C4-2B (cell line): ENCODE data around the gene CNTN4.
A peak's percentile ranks its signal among the peaks of the same experiment; 100 is the strongest.

Source experiments
- H3K27ac ChIP-seq: fragments of 450-650 bp; 2 replicates; pipeline ENCODE4 v1.5.1; 2017
- ZFX ChIP-seq: fragments of 450-650 bp; IDR thresholded peaks from 2 replicates; pipeline ENCODE4 v1.6.1; 2017
- TF ChIP-seq, protein P1 (sequence below): fragments of 450-650 bp; conservative IDR thresholded peaks from 2 replicates; pipeline ENCODE4 v1.5.1; 2017; ENCODE audit warnings: mild to moderate bottlenecking

Gene CNTN4

GRCh38 chr3:2706144-2706835 lies 607.6 kb downstream of the CNTN4 start:
- H3K27ac ChIP-seq = no peak overlapping the region
- no peak for TF ChIP-seq ZFX
- TF ChIP-seq, protein P1, sequence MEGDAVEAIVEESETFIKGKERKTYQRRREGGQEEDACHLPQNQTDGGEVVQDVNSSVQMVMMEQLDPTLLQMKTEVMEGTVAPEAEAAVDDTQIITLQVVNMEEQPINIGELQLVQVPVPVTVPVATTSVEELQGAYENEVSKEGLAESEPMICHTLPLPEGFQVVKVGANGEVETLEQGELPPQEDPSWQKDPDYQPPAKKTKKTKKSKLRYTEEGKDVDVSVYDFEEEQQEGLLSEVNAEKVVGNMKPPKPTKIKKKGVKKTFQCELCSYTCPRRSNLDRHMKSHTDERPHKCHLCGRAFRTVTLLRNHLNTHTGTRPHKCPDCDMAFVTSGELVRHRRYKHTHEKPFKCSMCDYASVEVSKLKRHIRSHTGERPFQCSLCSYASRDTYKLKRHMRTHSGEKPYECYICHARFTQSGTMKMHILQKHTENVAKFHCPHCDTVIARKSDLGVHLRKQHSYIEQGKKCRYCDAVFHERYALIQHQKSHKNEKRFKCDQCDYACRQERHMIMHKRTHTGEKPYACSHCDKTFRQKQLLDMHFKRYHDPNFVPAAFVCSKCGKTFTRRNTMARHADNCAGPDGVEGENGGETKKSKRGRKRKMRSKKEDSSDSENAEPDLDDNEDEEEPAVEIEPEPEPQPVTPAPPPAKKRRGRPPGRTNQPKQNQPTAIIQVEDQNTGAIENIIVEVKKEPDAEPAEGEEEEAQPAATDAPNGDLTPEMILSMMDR = no peak

DNA sequence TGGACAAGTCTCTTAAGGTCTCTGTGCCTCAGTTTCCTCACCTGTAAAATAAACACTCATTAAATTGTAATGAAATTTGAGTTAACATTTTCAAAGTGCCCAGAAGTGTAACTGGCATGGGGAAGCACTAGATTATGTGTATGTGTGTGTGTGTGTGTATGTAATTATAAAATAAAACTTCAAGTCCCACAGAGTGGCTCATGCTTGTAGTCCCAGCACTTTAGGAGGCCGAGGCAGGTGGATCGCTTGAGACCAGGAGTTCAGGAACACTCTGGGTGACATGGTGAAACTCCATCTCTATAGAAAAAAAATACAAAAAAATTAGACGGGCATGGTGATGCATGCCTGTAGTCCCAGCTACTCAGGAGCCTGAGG lies 608.2 kb downstream of the CNTN4 start:
- TF ChIP-seq ZFX = no peak
- TF ChIP-seq, protein P1 = no peak
- H3K27ac ChIP-seq = no peak overlapping the region

DNA sequence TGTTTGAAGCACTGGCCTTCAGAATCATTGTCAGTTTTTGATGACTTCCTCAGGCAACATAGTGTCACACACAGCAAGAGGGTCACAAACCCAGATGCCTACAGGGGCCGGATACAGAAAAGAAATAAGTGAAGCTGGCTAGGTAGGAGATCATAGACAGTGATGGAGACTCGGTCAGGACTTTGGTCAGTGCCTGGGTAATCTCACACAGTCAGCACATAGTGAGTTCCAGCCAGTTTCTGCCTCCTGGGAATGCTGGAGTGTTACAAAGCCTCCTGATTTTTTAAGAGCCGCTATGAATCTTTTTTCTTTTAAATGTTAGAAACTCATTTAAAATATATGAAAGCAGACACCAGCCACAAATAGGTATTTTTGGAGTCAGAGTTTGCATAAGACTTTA lies 612.4 kb downstream of the CNTN4 start:
- TF ChIP-seq, protein P1 = no peak
- no peak for TF ChIP-seq ZFX
- H3K27ac ChIP-seq = no peak overlapping the region

GRCh38 chr3:2713923-2714322 lies 615.3 kb downstream of the CNTN4 start:
- TF ChIP-seq, protein P1 = peak; percentile 64
- no peak for TF ChIP-seq ZFX
- H3K27ac ChIP-seq = no peak overlapping the region

GRCh38 chr3:2714834-2715233 lies 616.2 kb downstream of the CNTN4 start:
- TF ChIP-seq, protein P1 = no peak
- TF ChIP-seq ZFX = no peak

GRCh38 chr3:2727101-2727500 lies 628.4 kb downstream of the CNTN4 start:
- TF ChIP-seq, protein P1 = no peak
- no peak for TF ChIP-seq ZFX

More at GRCh38 chr3:2714834-2715233, 616.2 kb downstream of the CNTN4 start:
- H3K27ac ChIP-seq = no peak overlapping the region

DNA sequence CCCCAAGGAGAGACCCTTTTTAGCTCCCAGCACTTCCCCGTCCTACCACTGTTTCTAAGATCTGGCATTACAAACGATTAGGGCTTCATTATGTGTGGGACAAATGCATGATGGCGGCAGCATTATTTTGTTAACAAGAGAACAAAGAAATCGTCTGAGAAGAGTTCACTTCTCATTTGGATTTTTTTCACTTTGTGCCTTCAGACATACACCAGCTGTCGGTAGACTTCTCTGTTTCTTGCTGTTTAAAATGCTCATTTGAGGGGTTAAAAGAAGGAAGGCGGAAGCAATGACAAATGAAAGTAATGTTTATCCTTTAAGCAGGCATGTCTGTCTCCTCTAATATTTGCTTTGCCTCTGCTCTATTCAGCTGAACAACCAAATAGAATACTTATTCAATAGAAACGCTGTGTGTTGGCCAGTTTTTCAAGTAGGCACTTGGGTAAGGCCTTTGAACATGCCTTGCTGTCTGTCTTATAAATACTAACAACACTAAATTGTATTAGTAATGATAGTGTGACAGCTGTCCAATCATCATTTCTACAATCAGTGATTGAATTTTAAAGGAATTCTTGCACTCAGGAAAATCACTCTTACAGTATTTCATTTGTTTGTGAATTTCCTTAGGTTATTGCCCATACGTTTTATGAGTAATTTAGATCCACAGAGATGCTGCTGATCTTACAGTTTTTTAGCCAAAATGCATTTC lies 629.1 kb downstream of the CNTN4 start:
- TF ChIP-seq, protein P1 = no peak
- no peak for TF ChIP-seq ZFX
- H3K27ac ChIP-seq = no peak overlapping the region

More at GRCh38 chr3:2727101-2727500, 628.4 kb downstream of the CNTN4 start:
- H3K27ac ChIP-seq = no peak overlapping the region
